Ishikawa (cell line): ENCODE measurements around the gene BCDIN3D.

Source experiments
- CEBPB ChIP-seq: IDR thresholded peaks from 2 replicates; pipeline ENCODE4 v1.6.1; 2012
- CREB1 ChIP-seq: IDR thresholded peaks from 2 replicates; pipeline ENCODE4 v1.6.1; 2012; ENCODE audit warnings: low read depth
- EGR1 ChIP-seq: IDR thresholded peaks from 2 replicates; pipeline ENCODE4 v1.6.1; 2012
- EP300 ChIP-seq: IDR thresholded peaks from 2 replicates; pipeline ENCODE4 v1.6.1; 2012; ENCODE audit warnings: borderline replicate concordance
- FOXM1 ChIP-seq: IDR thresholded peaks from 2 replicates; pipeline ENCODE4 v1.6.1; 2012; ENCODE audit warnings: low read depth, borderline replicate concordance
- NFIC ChIP-seq: IDR thresholded peaks from 2 replicates; pipeline ENCODE4 v1.6.1; 2012
- RAD21 ChIP-seq: IDR thresholded peaks from 2 replicates; pipeline ENCODE4 v1.6.1; 2012; ENCODE audit warnings: low read depth
- REST ChIP-seq: IDR thresholded peaks from 2 replicates; pipeline ENCODE4 v1.6.1; 2012; ENCODE audit warnings: low read depth, mild to moderate bottlenecking
- TAF1 ChIP-seq: IDR thresholded peaks from 2 replicates; pipeline ENCODE4 v1.6.1; 2012; ENCODE audit warnings: low read depth, mild to moderate bottlenecking
- TCF12 ChIP-seq: IDR thresholded peaks from 2 replicates; pipeline ENCODE4 v1.6.1; 2012; ENCODE audit warnings: low read depth
- TEAD4 ChIP-seq: IDR thresholded peaks from 2 replicates; pipeline ENCODE4 v1.6.1; 2012
- YY1 ChIP-seq: IDR thresholded peaks from 2 replicates; pipeline ENCODE4 v1.6.1; 2012; ENCODE audit warnings: low read depth
- ZBTB7A ChIP-seq: IDR thresholded peaks from 2 replicates; pipeline ENCODE4 v1.6.1; 2012; ENCODE audit warnings: low read depth
- TF ChIP-seq, protein P1 (sequence below): IDR thresholded peaks from 2 replicates; pipeline ENCODE4 v1.6.1; 2012
- TF ChIP-seq, protein P2 (sequence below): IDR thresholded peaks from 2 replicates; pipeline ENCODE4 v1.6.1; 2012

BCDIN3D gene

DNA sequence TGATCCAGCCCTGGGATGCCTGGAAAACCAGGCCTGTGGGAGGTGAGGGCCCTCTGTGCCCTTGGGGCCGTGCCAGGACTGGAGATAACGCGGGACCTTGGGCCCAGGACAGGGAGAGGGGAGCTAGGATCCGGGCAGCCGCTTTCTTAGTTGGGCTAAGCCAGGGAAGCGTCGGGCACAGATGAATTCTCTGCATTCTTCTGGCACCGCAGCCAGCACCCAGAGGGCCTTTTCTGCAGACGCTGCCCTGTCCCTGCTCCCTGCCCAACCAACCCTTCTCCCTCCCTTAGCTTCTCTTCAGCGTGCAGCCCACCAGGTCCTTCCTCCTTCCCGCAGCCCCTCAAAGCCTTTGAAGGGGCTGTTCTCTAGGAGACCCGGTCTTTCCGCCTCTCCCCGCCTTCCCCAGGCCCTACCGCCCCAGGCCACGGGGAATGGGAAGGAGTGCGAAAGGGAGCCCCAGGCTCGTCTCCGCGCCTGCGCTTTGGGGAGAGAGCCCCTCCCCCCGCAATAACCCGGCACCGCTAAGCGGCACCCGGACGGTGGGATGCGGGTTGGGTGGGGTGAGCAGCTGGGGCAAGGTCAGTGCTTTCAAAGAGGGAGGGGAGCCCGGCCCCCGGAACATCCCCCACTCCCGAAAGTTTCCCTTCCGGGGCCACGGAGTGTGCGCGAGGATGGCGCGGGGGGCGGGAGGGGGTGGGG, 15.4 kb downstream of the BCDIN3D start:
- TF ChIP-seq ZBTB7A = peak; percentile 65; the same call in 1 of the 2 replicates
- no peak for TF ChIP-seq YY1
- TF ChIP-seq TEAD4 = peak; percentile 72; the same call in 1 of the 2 replicates

DNA sequence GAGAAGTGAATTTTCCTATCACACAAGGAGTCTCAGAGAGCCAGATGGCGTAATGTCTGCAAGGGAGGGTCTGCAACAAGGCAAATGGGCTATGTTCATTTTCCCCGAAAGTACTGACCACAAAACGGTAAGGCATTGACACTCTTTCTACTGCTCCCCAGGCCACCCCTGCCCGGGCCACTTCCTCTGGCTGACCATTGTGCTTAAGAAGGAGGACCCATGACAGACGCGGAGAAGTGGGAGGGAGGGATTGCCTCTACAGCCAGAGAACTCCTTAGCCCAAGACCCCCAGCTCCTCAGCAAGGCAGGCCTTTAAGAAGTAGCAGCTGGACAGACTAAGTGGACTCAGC, 15.9 kb downstream of the BCDIN3D start:
- TF ChIP-seq TAF1 (no peak), CEBPB (no peak), NFIC (no peak), CREB1 (no peak), TEAD4 (no peak), EGR1 (no peak), ZBTB7A (no peak), RAD21 (no peak), TCF12 (no peak)
- TF ChIP-seq, protein P1, sequence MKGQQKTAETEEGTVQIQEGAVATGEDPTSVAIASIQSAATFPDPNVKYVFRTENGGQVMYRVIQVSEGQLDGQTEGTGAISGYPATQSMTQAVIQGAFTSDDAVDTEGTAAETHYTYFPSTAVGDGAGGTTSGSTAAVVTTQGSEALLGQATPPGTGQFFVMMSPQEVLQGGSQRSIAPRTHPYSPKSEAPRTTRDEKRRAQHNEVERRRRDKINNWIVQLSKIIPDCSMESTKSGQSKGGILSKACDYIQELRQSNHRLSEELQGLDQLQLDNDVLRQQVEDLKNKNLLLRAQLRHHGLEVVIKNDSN = no peak

DNA sequence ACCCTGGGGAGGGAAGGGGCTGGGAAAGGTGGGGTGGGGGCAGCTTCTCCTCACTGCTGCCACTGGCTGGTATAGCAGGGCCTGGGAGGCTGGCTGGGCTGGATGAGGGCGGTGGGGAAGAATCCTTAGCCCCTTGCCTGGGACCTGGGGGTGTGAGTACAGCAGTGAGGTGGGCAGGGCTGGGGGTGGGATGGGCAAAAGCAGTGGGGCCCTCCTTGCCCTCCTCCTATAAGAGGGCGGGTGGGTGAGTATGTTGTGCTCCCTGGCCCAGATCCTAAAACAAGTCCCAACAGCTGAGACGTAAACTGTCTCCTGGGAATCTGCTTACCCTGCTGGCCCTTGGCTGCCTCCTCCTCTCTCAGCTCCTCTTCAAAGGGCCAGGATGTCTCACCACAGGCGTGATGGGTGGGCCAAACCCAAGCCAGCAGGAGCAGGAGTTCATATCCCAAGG, 16.9 kb downstream of the BCDIN3D start:
- TF ChIP-seq TCF12 (no peak), RAD21 (no peak), CREB1 (no peak), FOXM1 (no peak), REST (no peak), TEAD4 (no peak), EGR1 (no peak)

DNA sequence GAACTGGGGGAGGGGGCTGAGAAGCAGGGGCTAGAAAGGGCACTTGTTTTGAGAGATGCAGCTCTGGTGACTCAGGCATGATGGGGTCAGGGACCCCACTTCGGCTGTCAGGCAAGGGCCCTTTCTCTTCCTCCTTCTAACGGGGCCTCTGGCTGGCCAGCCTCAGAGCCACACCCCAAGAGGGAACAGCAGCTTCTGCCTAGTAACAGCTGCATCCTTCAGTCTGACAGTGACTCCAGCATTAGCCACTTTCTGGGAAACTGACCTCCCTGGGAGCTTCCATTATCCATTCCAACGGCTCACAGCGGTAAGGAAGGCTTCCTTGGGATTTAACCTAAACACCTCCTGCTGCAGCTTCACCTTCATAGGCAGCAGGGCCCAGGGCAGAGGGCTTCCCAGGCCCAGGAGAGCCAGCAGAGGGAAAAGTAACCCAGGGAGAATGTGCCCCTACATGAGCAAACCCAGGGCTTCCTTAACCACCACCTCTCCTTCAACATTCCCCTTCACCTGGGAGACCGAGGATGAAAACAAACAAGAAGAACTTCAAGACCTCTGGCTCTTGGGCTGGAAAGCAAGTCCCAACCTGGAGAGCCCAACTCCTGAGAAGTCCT, 17.4 kb downstream of the BCDIN3D start:
- no peak for TF ChIP-seq EGR1
- TF ChIP-seq RAD21 = no peak
- TF ChIP-seq TCF12 = no peak
- no peak for TF ChIP-seq CEBPB
- TF ChIP-seq, protein P2, sequence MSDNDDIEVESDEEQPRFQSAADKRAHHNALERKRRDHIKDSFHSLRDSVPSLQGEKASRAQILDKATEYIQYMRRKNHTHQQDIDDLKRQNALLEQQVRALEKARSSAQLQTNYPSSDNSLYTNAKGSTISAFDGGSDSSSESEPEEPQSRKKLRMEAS = no peak
- TF ChIP-seq TEAD4 = no peak
- no peak for TF ChIP-seq REST
- TF ChIP-seq EP300 = no peak
- TF ChIP-seq FOXM1 = no peak
- TF ChIP-seq, protein P1 = no peak
- TF ChIP-seq ZBTB7A = no peak
- no peak for TF ChIP-seq CREB1
- no peak for TF ChIP-seq TAF1

DNA sequence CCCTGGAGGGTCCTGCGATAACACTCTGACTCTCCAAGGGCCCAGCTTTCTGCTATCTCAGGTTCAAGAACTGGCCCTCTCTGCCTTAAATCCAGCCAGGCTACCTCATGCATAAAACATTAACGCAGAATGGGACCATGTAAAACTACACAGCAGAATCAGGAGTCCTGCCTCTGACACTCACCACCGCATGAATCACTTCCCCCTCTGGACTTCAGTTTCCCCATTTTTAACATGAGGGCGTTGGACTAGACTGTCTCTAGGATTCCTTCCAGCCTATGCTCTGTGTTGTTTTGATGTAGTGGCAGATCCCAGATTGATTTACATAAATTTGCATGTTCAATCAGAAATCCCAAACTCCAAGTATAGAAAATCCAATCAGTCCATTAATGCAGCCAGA, 18.0 kb downstream of the BCDIN3D start:
- TF ChIP-seq, protein P1 = no peak

GRCh38 chr12:49824416-49824815, 18.5 kb downstream of the BCDIN3D start:
- no peak for TF ChIP-seq REST
- TF ChIP-seq TCF12 = no peak
- TF ChIP-seq CEBPB = no peak
- TF ChIP-seq ZBTB7A = no peak
- TF ChIP-seq YY1 = no peak
- no peak for TF ChIP-seq RAD21
- no peak for TF ChIP-seq FOXM1
- TF ChIP-seq CREB1 = no peak
- TF ChIP-seq NFIC = no peak
- TF ChIP-seq, protein P2 = no peak
- TF ChIP-seq TEAD4 = no peak
- TF ChIP-seq, protein P1 = no peak
- TF ChIP-seq EP300 = no peak
- TF ChIP-seq TAF1 = no peak
- no peak for TF ChIP-seq EGR1
